Cardiac fibroblast (primary cell): Measurements from ENCODE around the gene IL22RA1.

ENCODE experiments used
- DNase-seq, 2 donors: peaks; one replicate each; pipeline versions ENCODE4 v3.0.0 to v3.0.0-alpha.2; 2010; ENCODE audit warnings: low read depth in 2 of 2
- H3K4me3 ChIP-seq, 2 donors: replicated peaks in 1 of 2; 1 replicate in 1 of 2; 2 replicates in 1 of 2; pipeline ENCODE4 v1.5.1; 2011; ENCODE audit warnings: low read depth in 2 of 2, low read length in 2 of 2, mild to moderate bottlenecking in 2 of 2, moderate library complexity in 1 of 2
- CTCF ChIP-seq: IDR thresholded peaks from one replicate; pipeline ENCODE4 v1.5.1; 2011; ENCODE audit warnings: low read depth, mild to moderate bottlenecking, low read length, inconsistent platforms

IL22RA1 gene

GRCh38 chr1:24150234-24151174, 7.6 kb upstream of the IL22RA1 start:
- DNase-seq, result peak; percentile 85 to 86
- TF ChIP-seq CTCF, result peak; percentile 88
- H3K4me3 ChIP-seq, result peak overlapping the region in 1 of 2 donors; percentile 27

- TF ChIP-seq CTCF, result no peak
- H3K4me3 ChIP-seq, result peak overlapping the region in 1 of 2 donors; percentile 27
- peak; percentile 59 to 65 for DNase-seq
Measured at GRCh38 chr1:24149866-24150233, 6.9 kb upstream of the IL22RA1 start.

DNA sequence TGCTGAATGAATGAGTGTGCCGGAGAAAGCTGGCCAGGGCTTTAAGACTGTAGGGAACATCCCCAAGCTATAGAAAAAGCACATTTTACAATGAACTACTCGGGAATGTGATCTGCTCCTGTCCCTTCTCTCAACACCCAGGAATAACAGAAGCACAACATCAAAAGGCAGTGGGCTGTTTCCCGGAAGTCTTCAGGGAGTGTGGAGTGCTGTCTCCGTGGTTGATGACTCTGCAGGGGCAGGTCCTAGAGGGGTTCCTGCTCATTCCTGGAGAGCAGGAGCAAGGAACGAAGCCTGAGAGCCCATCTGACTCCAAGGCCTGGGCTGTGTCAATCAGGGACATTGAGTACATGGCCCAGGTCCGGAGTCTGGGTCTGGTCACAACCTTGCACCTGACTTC, 4.9 kb upstream of the IL22RA1 start:
- no peak for TF ChIP-seq CTCF
- H3K4me3 ChIP-seq, result no peak overlapping the region
- DNase-seq, result no peak

GRCh38 chr1:24147194-24147593, 4.3 kb upstream of the IL22RA1 start:
- DNase-seq, result no peak
- no peak overlapping the region for H3K4me3 ChIP-seq
- TF ChIP-seq CTCF, result no peak

DNA sequence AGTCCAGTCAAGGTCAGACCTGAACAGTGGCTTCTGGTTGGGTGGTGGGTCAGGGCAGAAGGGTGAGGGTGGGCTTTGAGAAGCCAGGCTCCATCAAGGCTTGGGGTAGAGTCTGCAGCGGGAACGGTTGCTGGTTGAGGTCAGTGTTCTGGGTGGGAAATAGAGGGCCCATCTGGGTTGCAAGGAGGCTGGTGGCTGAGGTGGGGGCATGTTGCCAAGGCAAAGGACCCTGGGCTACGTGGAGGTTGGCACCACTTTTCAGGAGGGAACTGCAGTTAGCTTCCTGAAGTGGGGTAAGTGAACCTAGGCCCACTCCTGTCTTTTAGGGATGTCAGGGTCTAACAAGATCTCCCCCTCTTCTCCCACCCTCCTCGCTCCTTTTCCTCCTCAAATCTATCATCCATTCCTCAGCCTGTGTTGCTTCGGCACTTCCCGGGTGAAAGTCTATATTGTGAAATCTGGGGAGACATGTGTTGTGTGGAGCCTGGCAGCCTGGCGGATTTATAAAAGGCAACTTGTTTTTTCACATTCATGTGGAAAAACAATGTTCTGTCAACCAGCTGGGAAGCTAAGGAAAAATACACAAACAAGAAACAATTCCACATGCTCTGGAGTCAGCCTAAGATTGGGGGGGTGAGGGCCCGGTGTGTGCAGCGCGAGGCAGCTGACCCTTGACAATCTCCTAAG, 1.5 kb downstream of the IL22RA1 start:
- no peak for TF ChIP-seq CTCF
- no peak overlapping the region for H3K4me3 ChIP-seq
- DNase-seq, result no peak

DNA sequence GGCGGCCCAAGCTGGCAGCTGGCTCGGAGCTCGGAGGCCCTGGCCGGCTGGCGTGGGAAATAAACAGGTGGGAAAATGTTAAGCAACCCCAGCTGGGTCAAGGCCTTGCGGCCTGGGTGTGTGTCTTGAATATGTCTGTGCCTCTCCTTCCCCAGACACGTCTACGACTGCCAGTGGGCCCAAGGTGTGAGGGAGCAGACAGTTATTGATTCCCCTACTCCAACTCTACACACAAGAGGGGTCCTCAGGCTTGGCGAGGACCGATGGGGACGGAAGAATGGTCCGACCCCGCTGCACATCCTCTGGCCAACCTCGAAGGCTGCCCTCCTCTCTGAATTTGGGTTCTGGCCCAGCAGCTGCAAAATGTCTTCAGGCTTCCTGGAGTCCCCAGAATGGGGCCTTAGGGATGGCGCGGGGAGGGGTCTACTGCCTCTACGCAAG, 2.2 kb downstream of the IL22RA1 start:
- DNase-seq, result no peak
- no peak for TF ChIP-seq CTCF
- no peak overlapping the region for H3K4me3 ChIP-seq
